ENCODE measurements around the gene TNFRSF8. TPM values are rescaled to one million over a fixed set of nuclear protein-coding genes. Genes with fewer than 3 reads are reported as not detected.
A peak's percentile ranks its signal among the peaks of the same experiment; 100 is the strongest.

The TNFRSF8 gene
- total RNA-seq, 1 donor from 2014 or later: 65.0 TPM

DNA sequence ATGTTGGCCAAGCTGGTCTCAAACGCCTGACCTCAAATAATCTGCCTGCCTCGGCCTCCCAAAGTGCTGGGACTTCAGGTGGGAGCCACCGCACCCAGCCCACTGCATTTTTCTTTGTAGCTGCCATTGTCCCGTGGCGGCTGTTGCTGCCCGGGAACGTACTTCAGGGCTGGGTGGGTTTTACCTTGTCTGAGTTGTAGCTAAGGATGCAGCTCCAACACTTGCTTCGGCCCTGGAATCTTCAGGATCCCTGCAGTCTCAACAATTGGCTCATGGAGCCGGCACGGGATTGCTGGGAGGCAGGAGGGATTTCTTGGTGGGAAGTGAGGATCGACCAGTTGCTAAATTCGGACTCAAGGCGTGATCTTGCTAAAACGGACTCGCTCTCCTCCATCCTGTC lies 10.7 kb downstream of the TNFRSF8 start:
- intact Hi-C loops (cut with micrococcal nuclease): no loop called here
- H3K9me3 Mint-ChIP-seq: no peaks in the 10 kb centered on the region
- H3K27me3 Mint-ChIP-seq (ENCODE audit: low read depth): no peaks in the 10 kb centered on the region
- peaks cover 27% of the 10 kb centered on the region for H3K4me1 Mint-ChIP-seq (ENCODE audit: low read depth)
- no peak for DNase-seq (ENCODE audit: low spot score)
- no peak overlapping the region for H3K4me3 Mint-ChIP-seq (ENCODE audit: low read depth)
- peaks cover 64% of the 10 kb centered on the region for H3K36me3 Mint-ChIP-seq (ENCODE audit: low read depth)
- no peak overlapping the region for H3K27ac Mint-ChIP-seq

DNA sequence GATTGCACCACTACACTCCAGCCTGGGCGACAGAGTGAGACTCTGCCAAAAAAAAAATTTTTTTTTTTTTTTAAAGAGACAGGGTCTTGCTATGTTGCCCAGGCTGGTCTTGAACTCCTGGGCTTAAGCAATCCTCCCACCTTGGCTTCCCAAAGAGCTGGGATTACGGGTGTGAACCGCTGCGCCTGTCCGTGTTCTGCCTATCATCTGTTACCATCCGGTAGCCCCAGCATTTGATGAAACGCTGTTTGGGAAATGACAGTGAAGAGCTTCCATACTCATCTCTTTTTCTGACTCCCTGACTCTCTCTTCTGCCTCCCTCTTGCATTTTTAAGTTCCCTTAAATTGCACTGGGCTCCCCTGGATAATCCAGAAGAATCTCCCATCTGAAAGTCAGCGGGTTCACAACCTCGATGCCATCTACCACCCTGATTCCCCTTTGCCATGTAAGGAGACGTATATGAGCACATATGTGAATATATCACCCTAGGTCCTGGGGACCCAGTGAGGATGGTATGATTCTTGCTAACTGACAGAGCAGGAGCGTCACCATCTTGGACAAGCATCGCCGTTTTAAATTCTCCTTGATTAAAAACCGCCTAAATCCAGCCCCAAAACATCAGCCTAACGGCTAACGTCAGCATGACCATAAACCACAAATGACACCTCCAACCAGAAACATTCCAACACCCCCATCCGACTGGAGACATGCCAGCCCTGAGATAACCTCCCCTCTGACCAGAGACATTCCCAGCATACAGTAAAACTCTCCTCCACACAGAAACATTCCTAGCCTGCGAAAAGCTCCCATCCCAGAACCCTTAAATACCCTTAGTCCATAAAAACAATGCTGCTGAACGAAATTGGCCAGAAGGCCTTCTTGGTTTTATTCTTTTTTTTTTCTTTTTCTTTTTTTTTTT lies 12.4 kb downstream of the TNFRSF8 start:
- no peaks in the 10 kb centered on the region for H3K9me3 Mint-ChIP-seq
- H3K4me1 Mint-ChIP-seq (ENCODE audit: low read depth): peaks cover 24% of the 10 kb centered on the region
- H3K4me3 Mint-ChIP-seq (ENCODE audit: low read depth): no peak overlapping the region
- no peak overlapping the region for H3K27ac Mint-ChIP-seq
- H3K36me3 Mint-ChIP-seq (ENCODE audit: low read depth): peaks cover 64% of the 10 kb centered on the region
- intact Hi-C loops (cut with micrococcal nuclease): no loop called here
- H3K27me3 Mint-ChIP-seq (ENCODE audit: low read depth): no peaks in the 10 kb centered on the region
- DNase-seq (ENCODE audit: low spot score): no peak

DNA sequence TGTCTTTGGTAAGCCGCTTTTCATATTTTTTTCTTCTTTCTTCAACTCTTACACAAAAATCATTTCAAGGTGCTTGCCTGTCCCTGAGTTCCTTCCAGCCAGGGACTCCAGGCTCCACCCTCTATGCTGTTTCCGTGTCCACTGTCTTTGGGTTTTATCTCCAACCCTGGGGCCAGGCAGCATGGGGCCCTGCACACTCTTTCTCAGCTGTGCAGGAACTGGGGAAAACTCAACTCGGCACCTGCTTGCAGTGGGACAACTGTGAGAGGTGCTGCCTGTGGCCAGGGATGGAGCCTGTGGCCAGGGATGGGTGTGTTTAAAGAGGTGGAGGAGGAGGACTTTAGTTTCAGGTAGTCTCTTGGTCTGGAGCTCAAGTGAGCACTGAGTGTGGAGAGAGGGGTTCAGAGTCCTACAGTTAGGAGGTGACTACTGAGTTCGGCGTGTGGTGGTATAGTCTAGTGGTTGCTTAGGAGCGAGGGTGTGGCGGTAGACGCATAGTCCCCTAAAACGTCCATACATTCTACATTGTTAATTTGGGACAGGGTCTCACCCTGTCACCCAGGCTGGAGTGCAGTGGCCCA lies 13.4 kb downstream of the TNFRSF8 start:
- no peak for DNase-seq (ENCODE audit: low spot score)
- intact Hi-C loops (cut with micrococcal nuclease): no loop called here
- Mint-ChIP-seq H3K36me3 (ENCODE audit: low read depth) (peaks cover 68% of the 10 kb centered on the region), H3K4me1 (ENCODE audit: low read depth) (peaks cover 21% of the 10 kb centered on the region), H3K9me3 (peaks cover under 1% of the 10 kb centered on the region), H3K4me3 (ENCODE audit: low read depth) (no peak overlapping the region), H3K27ac (peak overlapping the region; percentile 34), H3K27me3 (ENCODE audit: low read depth) (no peaks in the 10 kb centered on the region)

DNA sequence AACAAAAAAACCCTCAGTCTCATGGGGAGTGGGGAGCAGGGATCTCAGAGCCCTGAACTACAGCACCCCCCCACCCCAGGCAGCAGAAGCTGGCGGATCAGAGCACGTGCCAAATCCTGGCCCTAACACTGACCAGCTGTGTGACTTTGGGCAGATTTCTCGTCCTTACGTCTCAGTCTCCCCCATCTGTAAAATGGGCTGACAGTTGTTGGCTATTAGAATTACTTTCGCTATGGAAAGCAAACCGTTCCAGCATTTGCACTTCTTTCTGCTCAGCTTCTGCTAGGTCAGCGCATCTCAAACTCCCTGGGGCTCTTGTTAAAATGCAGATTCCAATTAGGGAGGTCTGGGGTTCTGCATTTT lies 15.5 kb downstream of the TNFRSF8 start:
- H3K4me1 Mint-ChIP-seq (ENCODE audit: low read depth): peaks cover 34% of the 10 kb centered on the region
- intact Hi-C loops (cut with micrococcal nuclease): no loop called here
- H3K4me3 Mint-ChIP-seq (ENCODE audit: low read depth): no peak overlapping the region
- H3K27me3 Mint-ChIP-seq (ENCODE audit: low read depth): no peaks in the 10 kb centered on the region
- no peak for DNase-seq (ENCODE audit: low spot score)
- H3K36me3 Mint-ChIP-seq (ENCODE audit: low read depth): peaks cover 75% of the 10 kb centered on the region
- peaks cover 14% of the 10 kb centered on the region for H3K9me3 Mint-ChIP-seq
- H3K27ac Mint-ChIP-seq: peak overlapping the region; percentile 58

DNA sequence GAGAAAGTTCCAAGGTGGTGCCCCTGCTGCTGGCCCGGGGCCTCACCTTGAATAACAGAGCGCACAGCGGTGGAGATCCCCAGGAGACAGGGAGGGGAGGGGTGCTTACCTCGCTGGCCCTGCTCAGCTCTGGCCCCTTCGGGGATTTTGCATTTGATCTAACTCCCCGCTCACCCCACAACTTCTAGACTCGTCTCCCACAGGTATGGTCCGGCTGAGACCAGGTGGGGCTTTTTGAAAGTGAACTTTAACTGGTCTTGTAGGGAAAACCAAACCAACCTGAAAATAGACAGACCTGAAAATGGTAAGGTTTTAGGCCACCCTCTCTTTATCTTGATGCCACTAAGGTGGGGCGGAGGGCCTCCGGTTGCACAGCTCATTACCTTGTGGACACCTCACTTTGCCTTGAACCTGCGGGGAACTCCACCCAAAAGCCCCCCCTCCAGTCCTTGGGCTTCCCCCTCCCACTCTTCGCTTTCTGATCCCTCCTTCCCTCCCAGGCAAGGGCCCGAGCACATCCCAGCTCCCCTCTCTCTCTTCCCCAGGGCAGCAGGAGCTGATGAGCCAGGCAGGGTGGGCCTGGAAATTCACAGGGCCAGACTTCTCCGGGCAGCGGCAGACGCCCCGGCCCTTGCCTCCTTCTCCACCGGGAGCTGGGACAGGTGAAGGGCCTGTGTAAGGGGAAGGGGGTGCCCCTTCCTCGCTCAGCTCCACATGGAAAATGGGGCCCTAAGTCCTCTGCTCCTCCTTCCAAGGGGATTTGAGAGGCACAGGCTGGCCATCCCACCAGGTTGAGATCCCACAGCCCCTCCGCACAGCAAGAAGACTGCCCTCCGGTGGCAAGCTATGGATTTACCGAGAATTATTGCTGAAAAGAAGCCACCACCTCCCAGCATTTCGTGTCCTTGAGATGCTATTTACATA lies 16.1 kb downstream of the TNFRSF8 start:
- Mint-ChIP-seq H3K36me3 (ENCODE audit: low read depth) (peaks cover 76% of the 10 kb centered on the region), H3K9me3 (peaks cover 18% of the 10 kb centered on the region), H3K4me1 (ENCODE audit: low read depth) (peaks cover 37% of the 10 kb centered on the region), H3K4me3 (ENCODE audit: low read depth) (no peak overlapping the region), H3K27me3 (ENCODE audit: low read depth) (no peaks in the 10 kb centered on the region), H3K27ac (peak overlapping the region; percentile 58)
- peak; percentile 36 for DNase-seq (ENCODE audit: low spot score)
- intact Hi-C loops (cut with micrococcal nuclease): no loop called here

- peaks cover 37% of the 10 kb centered on the region for H3K4me1 Mint-ChIP-seq (ENCODE audit: low read depth)
- H3K27ac Mint-ChIP-seq: no peak overlapping the region
- DNase-seq (ENCODE audit: low spot score): no peak
- peaks cover 18% of the 10 kb centered on the region for H3K9me3 Mint-ChIP-seq
- no peaks in the 10 kb centered on the region for H3K27me3 Mint-ChIP-seq (ENCODE audit: low read depth)
- peaks cover 81% of the 10 kb centered on the region for H3K36me3 Mint-ChIP-seq (ENCODE audit: low read depth)
- no peak overlapping the region for H3K4me3 Mint-ChIP-seq (ENCODE audit: low read depth)
- intact Hi-C loops (cut with micrococcal nuclease): no loop called here
These were observed 17.1 kb downstream of the TNFRSF8 start for GRCh38 chr1:12080156-12080555.

GRCh38 chr1:12080773-12081556 lies 17.9 kb downstream of the TNFRSF8 start:
- Mint-ChIP-seq H3K9me3 (peaks cover 18% of the 10 kb centered on the region), H3K4me1 (ENCODE audit: low read depth) (peaks cover 38% of the 10 kb centered on the region), H3K27me3 (ENCODE audit: low read depth) (no peaks in the 10 kb centered on the region), H3K4me3 (ENCODE audit: low read depth) (no peak overlapping the region), H3K36me3 (ENCODE audit: low read depth) (peaks cover 80% of the 10 kb centered on the region), H3K27ac (no peak overlapping the region)
- DNase-seq (ENCODE audit: low spot score): no peak
- intact Hi-C loops (cut with micrococcal nuclease): no loop called here

- no peaks in the 10 kb centered on the region for H3K27me3 Mint-ChIP-seq (ENCODE audit: low read depth)
- peaks cover 83% of the 10 kb centered on the region for H3K36me3 Mint-ChIP-seq (ENCODE audit: low read depth)
- intact Hi-C loops (cut with micrococcal nuclease): no loop called here
- peaks cover 40% of the 10 kb centered on the region for H3K4me1 Mint-ChIP-seq (ENCODE audit: low read depth)
- H3K4me3 Mint-ChIP-seq (ENCODE audit: low read depth): no peak overlapping the region
- peaks cover 23% of the 10 kb centered on the region for H3K9me3 Mint-ChIP-seq
- no peak for DNase-seq (ENCODE audit: low spot score)
- H3K27ac Mint-ChIP-seq: peak overlapping the region; percentile 80
These were observed 18.7 kb downstream of the TNFRSF8 start for GRCh38 chr1:12081648-12082396.

DNA sequence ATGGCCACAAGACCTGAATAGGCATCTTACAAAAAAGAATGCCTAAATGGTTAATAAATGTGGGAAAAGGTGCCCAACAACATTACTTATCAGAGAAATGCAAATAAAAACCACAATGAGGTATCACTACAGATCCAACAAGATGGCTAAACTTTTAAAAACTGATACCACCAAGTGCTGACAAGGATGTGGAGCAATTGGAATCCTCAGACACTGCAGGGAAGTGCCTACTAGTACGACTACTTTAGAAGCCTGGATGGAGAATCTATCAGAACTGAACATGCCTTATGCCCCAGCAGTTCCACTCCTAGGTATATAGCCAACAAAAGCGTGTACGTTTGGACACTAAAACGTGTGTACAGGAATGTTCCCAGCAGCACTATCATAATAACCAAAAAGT lies 19.9 kb downstream of the TNFRSF8 start:
- Mint-ChIP-seq H3K36me3 (ENCODE audit: low read depth) (peaks cover 84% of the 10 kb centered on the region), H3K4me1 (ENCODE audit: low read depth) (peaks cover 48% of the 10 kb centered on the region), H3K9me3 (peaks cover 31% of the 10 kb centered on the region), H3K4me3 (ENCODE audit: low read depth) (no peak overlapping the region), H3K27ac (no peak overlapping the region), H3K27me3 (ENCODE audit: low read depth) (no peaks in the 10 kb centered on the region)
- DNase-seq (ENCODE audit: low spot score): no peak
- intact Hi-C loops (cut with micrococcal nuclease): no loop called here

DNA sequence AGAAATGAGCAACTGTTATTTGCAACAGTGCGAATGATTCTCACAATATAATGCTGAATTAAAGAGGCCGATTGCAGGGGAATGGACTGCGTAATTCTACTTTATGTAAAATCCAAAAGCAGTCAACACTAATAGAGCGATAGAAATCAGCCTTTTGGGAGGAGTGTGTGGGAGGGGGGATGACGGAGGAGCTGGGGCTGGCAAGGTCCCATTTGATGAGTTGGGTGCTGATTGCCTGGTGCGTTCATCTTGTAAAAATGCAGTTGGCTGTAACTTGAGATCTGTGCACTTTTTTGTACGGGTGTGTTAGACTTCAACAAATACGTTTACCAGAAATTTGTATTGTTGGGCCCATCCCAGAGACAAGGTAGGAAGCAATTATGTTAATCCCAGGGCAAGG lies 20.7 kb downstream of the TNFRSF8 start:
- Mint-ChIP-seq H3K4me3 (ENCODE audit: low read depth) (no peak overlapping the region), H3K27me3 (ENCODE audit: low read depth) (no peaks in the 10 kb centered on the region), H3K4me1 (ENCODE audit: low read depth) (peaks cover 53% of the 10 kb centered on the region), H3K9me3 (peaks cover 31% of the 10 kb centered on the region), H3K36me3 (ENCODE audit: low read depth) (peaks cover 87% of the 10 kb centered on the region), H3K27ac (no peak overlapping the region)
- DNase-seq (ENCODE audit: low spot score): no peak
- intact Hi-C loops (cut with micrococcal nuclease): no loop called here

DNA sequence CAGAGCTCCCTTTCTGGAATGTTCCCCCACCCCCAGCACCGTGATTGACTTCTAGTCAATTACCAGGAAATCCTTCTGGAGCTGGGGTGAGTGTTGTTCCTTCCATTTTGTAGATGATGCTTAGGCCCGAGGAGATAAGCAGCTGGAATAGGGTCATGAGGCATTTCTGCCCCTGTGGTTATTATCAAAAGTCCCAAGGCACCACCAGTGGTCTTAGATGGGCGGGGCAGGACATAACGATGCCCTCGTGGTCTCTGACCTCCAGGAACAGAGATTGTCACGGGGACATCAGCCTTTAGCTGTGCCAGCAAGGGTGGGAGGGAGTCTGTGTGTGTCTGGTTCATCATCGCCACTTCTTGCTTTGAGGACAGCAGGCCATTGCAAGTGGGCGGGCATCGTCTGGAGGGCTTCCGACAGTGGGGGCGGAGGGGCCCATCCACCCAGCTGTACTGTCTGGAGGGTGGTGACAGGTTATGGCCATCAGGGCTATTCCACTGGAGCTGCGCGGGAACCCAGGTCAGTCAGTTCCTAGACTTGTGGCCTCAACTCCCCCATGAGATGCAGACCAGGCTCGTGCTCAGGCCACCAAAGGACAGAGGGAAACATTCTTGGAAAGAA lies 22.6 kb downstream of the TNFRSF8 start:
- intact Hi-C loops (cut with micrococcal nuclease): loop anchor here (2.0 kb wide), 1 partner anchor 45 kb away; no protein-coding TSS in a partner anchor
- Mint-ChIP-seq H3K27ac (peak overlapping the region; percentile 31), H3K4me3 (ENCODE audit: low read depth) (no peak overlapping the region), H3K4me1 (ENCODE audit: low read depth) (peaks cover 60% of the 10 kb centered on the region), H3K27me3 (ENCODE audit: low read depth) (no peaks in the 10 kb centered on the region), H3K9me3 (peaks cover 45% of the 10 kb centered on the region), H3K36me3 (ENCODE audit: low read depth) (peaks cover 93% of the 10 kb centered on the region)
- no peak for DNase-seq (ENCODE audit: low spot score)
